NT2/D1 (cell line): ENCODE data around the gene PROB1.

Experiments
- SUZ12 ChIP-seq: IDR thresholded peaks from 2 replicates; pipeline ENCODE4 v1.6.1; 2011; ENCODE audit not compliant: insufficient read length, insufficient read depth; ENCODE audit errors: extremely low read depth
- YY1 ChIP-seq: IDR thresholded peaks from 2 replicates; pipeline ENCODE4 v1.6.1; 2011; ENCODE audit not compliant: insufficient read length, insufficient read depth
- ZNF274 ChIP-seq: IDR thresholded peaks from 2 replicates; pipeline ENCODE4 v1.6.1; 2011; ENCODE audit warnings: mild to moderate bottlenecking, low read depth, low read length

- TF ChIP-seq YY1, result no peak
- no peak for TF ChIP-seq SUZ12
- no peak for TF ChIP-seq ZNF274
Measured at GRCh38 chr5:139343476-139343875, 51.4 kb downstream of the PROB1 start.
